Measurements from ENCODE around the gene KCNQ5.

DNA sequence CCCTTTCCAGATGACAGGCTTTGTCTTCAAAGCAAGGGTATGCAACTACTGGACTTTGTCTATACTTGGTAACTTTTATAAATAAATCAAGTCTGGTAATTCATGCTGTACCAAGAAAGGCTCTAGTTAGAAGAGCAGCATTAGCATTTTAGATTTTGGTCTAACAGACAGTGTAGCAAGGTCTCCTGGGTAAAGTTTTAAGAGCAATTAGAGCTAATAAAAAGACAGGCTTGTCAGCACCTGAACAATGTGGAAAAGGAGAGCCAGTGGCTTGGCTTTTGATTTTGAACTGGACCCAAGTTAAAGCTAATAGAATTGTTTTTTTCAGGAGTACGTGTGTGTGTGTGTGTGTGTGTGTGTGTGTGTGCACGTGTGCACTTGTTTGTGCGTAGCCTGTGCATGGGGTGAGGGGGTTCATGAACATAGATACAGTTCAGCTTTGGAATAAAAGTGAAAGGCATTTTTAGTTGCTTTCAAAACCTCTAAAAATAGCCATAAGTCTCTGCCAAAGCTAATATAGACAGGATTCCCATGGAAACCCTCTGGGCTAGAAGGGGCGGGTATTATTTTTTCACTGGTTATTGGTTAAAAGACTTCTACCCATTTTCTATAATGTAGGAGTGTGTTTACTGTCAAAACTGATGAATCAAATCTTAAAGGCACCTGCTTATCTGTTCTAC, 138.4 kb downstream of the KCNQ5 start:
- TF ChIP-seq EZH2 (IDR thresholded peaks at IDR 0.05; ENCODE audit: low read length), result no peak
- TF ChIP-seq, protein P1, sequence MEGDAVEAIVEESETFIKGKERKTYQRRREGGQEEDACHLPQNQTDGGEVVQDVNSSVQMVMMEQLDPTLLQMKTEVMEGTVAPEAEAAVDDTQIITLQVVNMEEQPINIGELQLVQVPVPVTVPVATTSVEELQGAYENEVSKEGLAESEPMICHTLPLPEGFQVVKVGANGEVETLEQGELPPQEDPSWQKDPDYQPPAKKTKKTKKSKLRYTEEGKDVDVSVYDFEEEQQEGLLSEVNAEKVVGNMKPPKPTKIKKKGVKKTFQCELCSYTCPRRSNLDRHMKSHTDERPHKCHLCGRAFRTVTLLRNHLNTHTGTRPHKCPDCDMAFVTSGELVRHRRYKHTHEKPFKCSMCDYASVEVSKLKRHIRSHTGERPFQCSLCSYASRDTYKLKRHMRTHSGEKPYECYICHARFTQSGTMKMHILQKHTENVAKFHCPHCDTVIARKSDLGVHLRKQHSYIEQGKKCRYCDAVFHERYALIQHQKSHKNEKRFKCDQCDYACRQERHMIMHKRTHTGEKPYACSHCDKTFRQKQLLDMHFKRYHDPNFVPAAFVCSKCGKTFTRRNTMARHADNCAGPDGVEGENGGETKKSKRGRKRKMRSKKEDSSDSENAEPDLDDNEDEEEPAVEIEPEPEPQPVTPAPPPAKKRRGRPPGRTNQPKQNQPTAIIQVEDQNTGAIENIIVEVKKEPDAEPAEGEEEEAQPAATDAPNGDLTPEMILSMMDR (optimal IDR thresholded peaks at IDR 0.05 in 1 of 3, IDR thresholded peaks at IDR 0.05 in 1 of 3, conservative IDR thresholded peaks at IDR 0.05 in 1 of 3; ENCODE audit: extremely low read depth in 1 of 3, insufficient read depth in 2 of 3, low read length in 3 of 3), result no peak

Measured in keratinocyte (primary cell).